WTC11 (cell line): Measurements from ENCODE around the gene ADAM29.

Experiments used
- CTCF ChIP-seq: fragments of 200-600 bp; IDR thresholded peaks from 2 replicates; pipeline ENCODE4 v1.8.0; 2022; ENCODE audit warnings: antibody characterized with exemption
- FOXP4 ChIP-seq: sonication (generic); formaldehyde crosslinking; IDR thresholded peaks from 2 replicates; pipeline ENCODE4 v1.8.0; 2022; ENCODE audit warnings: mild to moderate bottlenecking, missing genetic modification reagents
- MAX ChIP-seq: sonication (generic); formaldehyde crosslinking; IDR thresholded peaks from 2 replicates; pipeline ENCODE4 v1.8.0; 2022; ENCODE audit warnings: mild to moderate bottlenecking, missing genetic modification reagents
- NFE2L1 ChIP-seq: sonication (generic); formaldehyde crosslinking; IDR thresholded peaks from 2 replicates; pipeline ENCODE4 v1.8.1; 2023; ENCODE audit warnings: missing genetic modification reagents
- TCF7 ChIP-seq: sonication (generic); formaldehyde crosslinking; IDR thresholded peaks from 2 replicates; pipeline ENCODE4 v1.8.0; 2022; ENCODE audit warnings: mild to moderate bottlenecking, low read depth, missing genetic modification reagents, moderate library complexity
- TF ChIP-seq, protein P1 (sequence below): sonication (generic); formaldehyde crosslinking; IDR thresholded peaks from 2 replicates; pipeline ENCODE4 v1.8.0; 2022; ENCODE audit warnings: mild to moderate bottlenecking, missing genetic modification reagents
- TF ChIP-seq, protein P2 (sequence below): sonication (generic); formaldehyde crosslinking; IDR thresholded peaks from 2 replicates; pipeline ENCODE4 v1.8.1; 2023; ENCODE audit warnings: mild to moderate bottlenecking, moderate library complexity, missing genetic modification reagents
- TF ChIP-seq, protein P3 (sequence below): sonication (generic); formaldehyde crosslinking; conservative IDR thresholded peaks from 2 replicates; pipeline ENCODE4 v1.8.1; 2022; ENCODE audit warnings: mild to moderate bottlenecking, missing genetic modification reagents
- TF ChIP-seq, protein P4 (sequence below): sonication (generic); formaldehyde crosslinking; IDR thresholded peaks from 2 replicates; pipeline ENCODE4 v1.8.1; 2022; ENCODE audit warnings: low read depth, missing genetic modification reagents, borderline replicate concordance

GRCh38 chr4:174880001-174880400, 38.2 kb upstream of the ADAM29 start:
- TF ChIP-seq CTCF (no peak), TCF7 (CRISPR knock-in tag) (no peak), NFE2L1 (CRISPR knock-in tag) (no peak), MAX (no peak), FOXP4 (CRISPR knock-in tag) (no peak)
- TF ChIP-seq, protein P1, sequence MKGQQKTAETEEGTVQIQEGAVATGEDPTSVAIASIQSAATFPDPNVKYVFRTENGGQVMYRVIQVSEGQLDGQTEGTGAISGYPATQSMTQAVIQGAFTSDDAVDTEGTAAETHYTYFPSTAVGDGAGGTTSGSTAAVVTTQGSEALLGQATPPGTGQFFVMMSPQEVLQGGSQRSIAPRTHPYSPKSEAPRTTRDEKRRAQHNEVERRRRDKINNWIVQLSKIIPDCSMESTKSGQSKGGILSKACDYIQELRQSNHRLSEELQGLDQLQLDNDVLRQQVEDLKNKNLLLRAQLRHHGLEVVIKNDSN (CRISPR knock-in tag): no peak
- TF ChIP-seq, protein P2, sequence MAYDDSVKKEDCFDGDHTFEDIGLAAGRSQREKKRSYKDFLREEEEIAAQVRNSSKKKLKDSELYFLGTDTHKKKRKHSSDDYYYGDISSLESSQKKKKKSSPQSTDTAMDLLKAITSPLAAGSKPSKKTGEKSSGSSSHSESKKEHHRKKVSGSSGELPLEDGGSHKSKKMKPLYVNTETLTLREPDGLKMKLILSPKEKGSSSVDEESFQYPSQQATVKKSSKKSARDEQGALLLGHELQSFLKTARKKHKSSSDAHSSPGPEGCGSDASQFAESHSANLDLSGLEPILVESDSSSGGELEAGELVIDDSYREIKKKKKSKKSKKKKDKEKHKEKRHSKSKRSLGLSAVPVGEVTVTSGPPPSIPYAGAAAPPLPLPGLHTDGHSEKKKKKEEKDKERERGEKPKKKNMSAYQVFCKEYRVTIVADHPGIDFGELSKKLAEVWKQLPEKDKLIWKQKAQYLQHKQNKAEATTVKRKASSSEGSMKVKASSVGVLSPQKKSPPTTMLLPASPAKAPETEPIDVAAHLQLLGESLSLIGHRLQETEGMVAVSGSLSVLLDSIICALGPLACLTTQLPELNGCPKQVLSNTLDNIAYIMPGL (CRISPR knock-in tag): no peak
- TF ChIP-seq, protein P3, sequence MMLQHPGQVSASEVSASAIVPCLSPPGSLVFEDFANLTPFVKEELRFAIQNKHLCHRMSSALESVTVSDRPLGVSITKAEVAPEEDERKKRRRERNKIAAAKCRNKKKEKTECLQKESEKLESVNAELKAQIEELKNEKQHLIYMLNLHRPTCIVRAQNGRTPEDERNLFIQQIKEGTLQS (CRISPR knock-in tag): no peak
- TF ChIP-seq, protein P4, sequence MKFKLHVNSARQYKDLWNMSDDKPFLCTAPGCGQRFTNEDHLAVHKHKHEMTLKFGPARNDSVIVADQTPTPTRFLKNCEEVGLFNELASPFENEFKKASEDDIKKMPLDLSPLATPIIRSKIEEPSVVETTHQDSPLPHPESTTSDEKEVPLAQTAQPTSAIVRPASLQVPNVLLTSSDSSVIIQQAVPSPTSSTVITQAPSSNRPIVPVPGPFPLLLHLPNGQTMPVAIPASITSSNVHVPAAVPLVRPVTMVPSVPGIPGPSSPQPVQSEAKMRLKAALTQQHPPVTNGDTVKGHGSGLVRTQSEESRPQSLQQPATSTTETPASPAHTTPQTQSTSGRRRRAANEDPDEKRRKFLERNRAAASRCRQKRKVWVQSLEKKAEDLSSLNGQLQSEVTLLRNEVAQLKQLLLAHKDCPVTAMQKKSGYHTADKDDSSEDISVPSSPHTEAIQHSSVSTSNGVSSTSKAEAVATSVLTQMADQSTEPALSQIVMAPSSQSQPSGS (CRISPR knock-in tag): no peak
